Natural killer cell (primary cell): Measurements from ENCODE around the gene MPEG1. TPM values are rescaled to one million over a fixed set of nuclear protein-coding genes. Genes with fewer than 3 reads are reported as not detected.

ENCODE experiments used
- ATAC-seq, 3 donors: fragments of 150-1000 bp in 2 of 3; fragments of 200-7000 bp in 1 of 3; cut with Tn5 transposase; 1 replicate in 1 of 3; 2 replicates in 2 of 3; pipeline ENCODE4 v1.10.0; 2021; ENCODE audit warnings: mild to moderate bottlenecking in 2 of 3, moderate library complexity in 2 of 3
- DNase-seq, 2 donors: peaks; one replicate each; pipeline versions ENCODE4 v3.0.0 to v3.0.0-alpha.2; 2013 to 2021; ENCODE audit warnings: mixed read lengths in 1 of 2
- H3K27ac ChIP-seq: one replicate; pipeline ENCODE4 v1.5.1; 2013; ENCODE audit warnings: mild to moderate bottlenecking, low read length
- H3K27me3 ChIP-seq: one replicate; pipeline ENCODE4 v1.6.1; 2013; ENCODE audit warnings: low read length; ENCODE audit not compliant: control insufficient read depth, insufficient read depth
- H3K36me3 ChIP-seq: one replicate; pipeline ENCODE4 v1.6.1; 2013; ENCODE audit warnings: low read length; ENCODE audit not compliant: control insufficient read depth, insufficient read depth
- H3K4me1 ChIP-seq: one replicate; pipeline ENCODE4 v1.6.1; 2013; ENCODE audit warnings: low read length; ENCODE audit not compliant: control insufficient read depth, insufficient read depth
- H3K4me3 ChIP-seq: one replicate; pipeline ENCODE4 v1.5.1; 2013; ENCODE audit warnings: low read length
- H3K9me3 ChIP-seq: one replicate; pipeline ENCODE4 v1.6.1; 2013; ENCODE audit warnings: low read length; ENCODE audit not compliant: control insufficient read depth, insufficient read depth
- H3K27ac Mint-ChIP-seq, 2 donors: one replicate each; pipeline ENCODE4 v1.8.0; 2022; ENCODE audit warnings: mild to moderate bottlenecking in 2 of 2, mixed read lengths in 2 of 2, moderate library complexity in 1 of 2
- H3K27me3 Mint-ChIP-seq, 2 donors: one replicate each; pipeline ENCODE4 v1.8.0; 2022; ENCODE audit warnings: low read depth in 2 of 2, mixed read lengths in 2 of 2
- H3K36me3 Mint-ChIP-seq: one replicate; pipeline ENCODE4 v1.8.0; 2022; ENCODE audit warnings: mixed read lengths
- H3K4me1 Mint-ChIP-seq, 2 donors: one replicate each; pipeline ENCODE4 v1.8.0; 2022; ENCODE audit warnings: mixed read lengths in 2 of 2
- H3K4me3 Mint-ChIP-seq: one replicate; pipeline ENCODE4 v1.8.0; 2022; ENCODE audit warnings: mild to moderate bottlenecking, moderate library complexity, mixed read lengths
- H3K9me3 Mint-ChIP-seq, 2 donors: one replicate each; pipeline ENCODE4 v1.8.0; 2022; ENCODE audit warnings: mixed read lengths in 2 of 2
- whole genome bisulfite sequencing: methylation state at CpG from one replicate; pipeline ENCODE4 v1.1.7; 2013; ENCODE audit warnings: missing lambda C conversion rate; ENCODE audit not compliant: insufficient coverage; 5-methylcytosine and 5-hydroxymethylcytosine counted together
- intact Hi-C: fragments of 100-400 bp; cut with micrococcal nuclease; formaldehyde crosslinking; loops from one replicate; pipeline ENCODE4 v1.14.2; 2022
- total RNA-seq, 4 donors: library from RNA; stranded (reverse); fragments of 120-200 nt in 1 of 4; gene quantifications; one replicate each; pipeline versions ENCODE4 v1.2.3 to v1.2.4, GENCODE V29; 2013 to 2022
- TF ChIP-seq, protein P1 (sequence below): fragments of 200-600 bp; IDR thresholded peaks from one replicate; pipeline ENCODE4 v1.8.0; 2022; ENCODE audit warnings: antibody characterized with exemption

The MPEG1 gene
- total RNA-seq, 3 donors from 2014 or later (not counting 1 experiment from before 2014, with no cell fraction given): 11.1 to 20.0 (median 19.6) TPM

DNA sequence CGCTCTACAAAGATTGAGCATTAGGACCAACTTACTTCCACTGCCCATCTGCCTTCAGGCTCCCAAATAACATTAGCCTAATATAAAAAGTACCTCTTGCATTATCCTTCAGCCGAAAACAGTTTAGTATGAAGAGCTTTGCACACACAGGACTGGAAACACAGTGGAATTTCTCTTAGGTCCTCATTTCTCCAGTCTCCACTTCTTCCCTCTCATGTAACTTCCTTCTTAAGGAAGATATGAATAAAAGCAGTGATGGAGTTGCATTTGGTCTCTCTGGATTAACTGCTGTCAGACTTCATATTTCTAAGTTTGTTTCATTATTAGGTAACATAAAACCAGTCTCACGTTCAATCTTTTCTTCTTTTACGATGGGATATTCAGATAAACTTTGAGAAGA lies 5.6 kb upstream of the MPEG1 start:
- intact Hi-C loops: no loop called here
- Mint-ChIP-seq H3K4me3 (no peak overlapping the region), H3K27ac (no peak overlapping the region), H3K4me1 (peaks cover 8 to 17% of the 10 kb centered on the region in 2 donors), H3K27me3 (peaks cover 0 to 2% of the 10 kb centered on the region in 2 donors), H3K9me3 (no peaks in the 10 kb centered on the region), H3K36me3 (no peaks in the 10 kb centered on the region)
- H3K36me3 ChIP-seq: no peaks in the 10 kb centered on the region
- TF ChIP-seq, protein P1, sequence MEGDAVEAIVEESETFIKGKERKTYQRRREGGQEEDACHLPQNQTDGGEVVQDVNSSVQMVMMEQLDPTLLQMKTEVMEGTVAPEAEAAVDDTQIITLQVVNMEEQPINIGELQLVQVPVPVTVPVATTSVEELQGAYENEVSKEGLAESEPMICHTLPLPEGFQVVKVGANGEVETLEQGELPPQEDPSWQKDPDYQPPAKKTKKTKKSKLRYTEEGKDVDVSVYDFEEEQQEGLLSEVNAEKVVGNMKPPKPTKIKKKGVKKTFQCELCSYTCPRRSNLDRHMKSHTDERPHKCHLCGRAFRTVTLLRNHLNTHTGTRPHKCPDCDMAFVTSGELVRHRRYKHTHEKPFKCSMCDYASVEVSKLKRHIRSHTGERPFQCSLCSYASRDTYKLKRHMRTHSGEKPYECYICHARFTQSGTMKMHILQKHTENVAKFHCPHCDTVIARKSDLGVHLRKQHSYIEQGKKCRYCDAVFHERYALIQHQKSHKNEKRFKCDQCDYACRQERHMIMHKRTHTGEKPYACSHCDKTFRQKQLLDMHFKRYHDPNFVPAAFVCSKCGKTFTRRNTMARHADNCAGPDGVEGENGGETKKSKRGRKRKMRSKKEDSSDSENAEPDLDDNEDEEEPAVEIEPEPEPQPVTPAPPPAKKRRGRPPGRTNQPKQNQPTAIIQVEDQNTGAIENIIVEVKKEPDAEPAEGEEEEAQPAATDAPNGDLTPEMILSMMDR: no peak
- no peaks in the 10 kb centered on the region for H3K9me3 ChIP-seq
- H3K27me3 ChIP-seq: no peaks in the 10 kb centered on the region
- ATAC-seq: no peak
- H3K4me3 ChIP-seq: no peak overlapping the region
- peaks cover 14% of the 10 kb centered on the region for H3K4me1 ChIP-seq
- no peak overlapping the region for H3K27ac ChIP-seq
- 100% methylated on average over 4 of the region's 4 CpGs for WGBS
- DNase-seq: no peak

DNA sequence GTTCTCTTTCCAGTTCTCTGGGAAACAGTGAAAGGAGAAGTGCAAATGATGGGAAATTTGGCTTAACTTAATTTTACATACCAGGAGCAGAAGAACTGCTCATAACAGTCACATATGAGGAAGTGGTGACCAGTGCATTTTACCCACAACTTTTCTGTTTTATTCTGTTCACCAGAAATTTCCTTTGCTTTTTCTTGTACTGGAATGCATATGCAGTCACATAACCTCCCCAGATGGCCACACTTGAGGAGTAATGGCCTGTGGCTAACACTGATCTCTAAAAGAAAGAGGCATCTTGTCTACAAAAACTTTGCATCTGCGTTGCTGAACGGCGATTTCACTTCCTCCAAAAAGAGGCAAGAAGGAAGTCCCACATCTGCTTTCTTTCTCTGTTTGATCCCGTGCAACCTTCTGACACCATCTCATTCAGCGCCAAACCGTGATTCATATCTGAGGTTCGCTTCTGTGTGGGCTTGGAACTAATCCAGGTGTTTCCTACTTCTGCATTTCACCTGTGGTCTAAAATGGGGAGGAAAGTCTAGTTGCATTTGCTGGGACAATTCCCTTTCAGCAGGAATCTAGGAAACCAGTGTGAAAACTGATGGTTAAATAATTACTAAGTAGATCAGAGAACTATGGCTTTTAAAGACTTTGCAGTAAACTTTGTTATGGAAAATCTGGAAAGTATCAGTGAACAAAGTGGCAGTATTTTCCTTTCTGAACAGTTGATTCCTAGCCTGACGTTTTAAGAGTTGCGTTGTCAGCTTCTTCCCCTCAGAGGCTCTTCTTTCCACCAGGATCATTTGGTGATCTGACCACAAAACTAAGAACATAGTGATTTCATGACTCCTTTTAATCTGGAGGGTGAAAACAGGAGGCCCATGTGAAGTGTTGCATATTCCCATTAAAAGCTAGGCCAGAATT lies 4.2 kb upstream of the MPEG1 start:
- intact Hi-C loops: no loop called here
- H3K27me3 Mint-ChIP-seq: peaks cover 0 to 6% of the 10 kb centered on the region in 2 donors
- TF ChIP-seq, protein P1: no peak
- Histone ChIP-seq H3K9me3 (no peaks in the 10 kb centered on the region), H3K27me3 (no peaks in the 10 kb centered on the region), H3K27ac (peak overlapping the region; percentile 72), H3K4me1 (peaks cover 10% of the 10 kb centered on the region), H3K36me3 (no peaks in the 10 kb centered on the region), H3K4me3 (no peak overlapping the region)
- peak in 1 of 2 donors; percentile 35 for DNase-seq
- no peaks in the 10 kb centered on the region for H3K36me3 Mint-ChIP-seq
- H3K27ac Mint-ChIP-seq: peak overlapping the region in 1 of 2 donors; percentile 46
- peaks cover 8 to 14% of the 10 kb centered on the region in 2 donors for H3K4me1 Mint-ChIP-seq
- no peak overlapping the region for H3K4me3 Mint-ChIP-seq
- peak; percentile 29 to 74 (median 38) for ATAC-seq
- WGBS: 13% methylated on average over 9 of the region's 9 CpGs
- no peaks in the 10 kb centered on the region for H3K9me3 Mint-ChIP-seq

DNA sequence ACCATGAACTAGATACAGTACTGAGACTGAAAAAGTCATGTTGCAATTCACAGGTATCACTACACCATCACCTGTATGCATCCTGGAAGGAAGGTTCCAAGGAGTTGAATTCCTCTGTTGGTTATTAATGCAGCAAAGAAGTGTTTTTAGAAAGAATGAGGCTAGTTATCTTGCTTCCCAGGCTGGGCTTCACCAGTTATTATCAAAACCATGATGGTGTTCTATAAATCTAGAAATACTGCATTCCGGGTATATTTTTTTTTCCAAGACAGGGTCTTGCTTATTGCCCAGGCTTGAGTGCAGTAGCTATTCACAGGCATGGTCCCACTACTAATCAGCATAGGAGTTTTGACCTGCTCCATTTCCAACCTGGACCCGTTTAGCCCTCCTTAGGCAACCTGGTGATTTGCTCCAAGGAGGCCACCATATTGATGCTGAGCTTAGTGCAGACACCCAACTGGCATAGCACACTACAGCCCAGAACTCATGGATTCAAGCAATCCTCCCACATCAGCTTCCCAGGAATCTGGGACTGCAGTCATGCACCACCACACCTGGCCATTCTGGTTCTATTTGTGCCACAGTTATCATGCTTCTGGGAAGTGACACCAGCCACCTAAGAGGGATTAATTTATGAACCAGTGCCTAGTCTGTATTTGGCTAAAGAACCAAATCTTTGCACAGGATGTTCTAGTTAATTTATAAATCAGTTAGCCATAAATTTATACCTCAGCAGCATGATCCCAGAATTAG lies 1.6 kb upstream of the MPEG1 start:
- ATAC-seq (no peak), DNase-seq (no peak)
- H3K27ac ChIP-seq: no peak overlapping the region
- no peak overlapping the region for H3K4me3 ChIP-seq
- no peaks in the 10 kb centered on the region for H3K36me3 Mint-ChIP-seq
- H3K9me3 ChIP-seq: no peaks in the 10 kb centered on the region
- H3K4me3 Mint-ChIP-seq: no peak overlapping the region
- H3K36me3 ChIP-seq: no peaks in the 10 kb centered on the region
- WGBS: 95% methylated on average over 2 of the region's 2 CpGs
- no peaks in the 10 kb centered on the region for H3K27me3 ChIP-seq
- peaks cover 0 to 6% of the 10 kb centered on the region in 2 donors for H3K27me3 Mint-ChIP-seq
- H3K27ac Mint-ChIP-seq: no peak overlapping the region
- no peaks in the 10 kb centered on the region for H3K9me3 Mint-ChIP-seq
- H3K4me1 Mint-ChIP-seq: peaks cover 8 to 14% of the 10 kb centered on the region in 2 donors
- TF ChIP-seq, protein P1: no peak
- intact Hi-C loops: no loop called here
- peaks cover 10% of the 10 kb centered on the region for H3K4me1 ChIP-seq
